GM12872 (cell line): ENCODE results near the gene SEPTIN3.

ENCODE experiments used
- CTCF ChIP-seq: IDR thresholded peaks from 3 replicates; pipeline ENCODE4 v1.5.1; 2011; ENCODE audit warnings: low read depth, mild to moderate bottlenecking, low read length, moderate library complexity; ENCODE audit not compliant: insufficient read depth

SEPTIN3 gene

GRCh38 chr22:42016111-42016510, 46.9 kb downstream of the SEPTIN3 start:
- TF ChIP-seq CTCF: no peak

DNA sequence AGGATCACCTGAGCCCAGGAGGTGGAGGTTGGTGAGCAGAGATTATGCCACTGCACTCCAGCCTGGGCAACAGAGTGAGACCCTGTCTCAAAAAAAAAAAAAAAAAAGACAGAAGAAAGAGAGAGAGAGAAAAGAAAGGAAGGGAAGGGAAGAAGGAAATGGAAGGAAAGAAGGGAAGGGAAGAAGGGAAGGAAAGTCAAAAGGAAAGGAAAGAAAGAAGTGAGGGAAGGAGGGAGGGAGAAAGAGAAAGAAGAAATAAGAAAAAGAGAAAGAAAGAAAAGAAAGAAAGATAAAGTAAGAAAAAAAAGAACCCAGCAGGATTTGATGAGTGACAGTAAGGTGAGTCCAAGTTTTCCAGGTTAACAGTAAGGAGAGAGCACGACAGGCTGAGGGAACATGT, 49.0 kb downstream of the SEPTIN3 start:
- no peak for TF ChIP-seq CTCF
